ENCODE results near the gene COL1A1.

Gene COL1A1

GRCh38 chr17:50187394-50187725 is 14.1 kb downstream of the COL1A1 start:
- DNase-seq (ENCODE audit: low read depth), result no peak
- no peak overlapping the region for H3K4me3 ChIP-seq (ENCODE audit: low read depth, low read length)
- TF ChIP-seq CTCF (IDR thresholded peaks at IDR 0.05; ENCODE audit: control insufficient read depth, extremely low read depth, insufficient read depth), result no peak

GRCh38 chr17:50186661-50187393 is 14.6 kb downstream of the COL1A1 start:
- H3K4me3 ChIP-seq (ENCODE audit: low read depth, low read length), result no peak overlapping the region
- TF ChIP-seq CTCF (IDR thresholded peaks at IDR 0.05; ENCODE audit: control insufficient read depth, extremely low read depth, insufficient read depth), result no peak
- no peak for DNase-seq (ENCODE audit: low read depth)

GRCh38 chr17:50185631-50186471 is 15.6 kb downstream of the COL1A1 start:
- no peak overlapping the region for H3K4me3 ChIP-seq (ENCODE audit: low read depth, low read length)
- no peak for DNase-seq (ENCODE audit: low read depth)
- TF ChIP-seq CTCF (IDR thresholded peaks at IDR 0.05; ENCODE audit: control insufficient read depth, extremely low read depth, insufficient read depth), result no peak

GRCh38 chr17:50184611-50185398 is 16.6 kb downstream of the COL1A1 start:
- no peak overlapping the region for H3K4me3 ChIP-seq (ENCODE audit: low read depth, low read length)
- TF ChIP-seq CTCF (IDR thresholded peaks at IDR 0.05; ENCODE audit: control insufficient read depth, extremely low read depth, insufficient read depth), result no peak
- no peak for DNase-seq (ENCODE audit: low read depth)

GRCh38 chr17:50184064-50184463 is 17.4 kb downstream of the COL1A1 start:
- no peak for TF ChIP-seq CTCF (IDR thresholded peaks at IDR 0.05; ENCODE audit: control insufficient read depth, extremely low read depth, insufficient read depth)
- no peak overlapping the region for H3K4me3 ChIP-seq (ENCODE audit: low read depth, low read length)

GRCh38 chr17:50183421-50183994 is 17.9 kb downstream of the COL1A1 start:
- no peak for DNase-seq (ENCODE audit: low read depth)
- no peak overlapping the region for H3K4me3 ChIP-seq (ENCODE audit: low read depth, low read length)
- TF ChIP-seq CTCF (IDR thresholded peaks at IDR 0.05; ENCODE audit: control insufficient read depth, extremely low read depth, insufficient read depth), result no peak

More at GRCh38 chr17:50184064-50184463, 17.4 kb downstream of the COL1A1 start:
- no peak for DNase-seq (ENCODE audit: low read depth)

Data from LNCaP clone FGC (cell line).